CD4-positive, alpha-beta T cell treated with Interleukin-4 for 4 hours (primary cell): ENCODE data around the gene SUMF2.
"Not testable (repeated sequence)": the region's sequence is repeated elsewhere in the genome, so short reads cannot be mapped to it uniquely, and the experiment has no call there.

Experiments used
- DNase-seq: peaks from one replicate; pipeline ENCODE4 v3.0.0-alpha.2; 2020

The SUMF2 gene

DNA sequence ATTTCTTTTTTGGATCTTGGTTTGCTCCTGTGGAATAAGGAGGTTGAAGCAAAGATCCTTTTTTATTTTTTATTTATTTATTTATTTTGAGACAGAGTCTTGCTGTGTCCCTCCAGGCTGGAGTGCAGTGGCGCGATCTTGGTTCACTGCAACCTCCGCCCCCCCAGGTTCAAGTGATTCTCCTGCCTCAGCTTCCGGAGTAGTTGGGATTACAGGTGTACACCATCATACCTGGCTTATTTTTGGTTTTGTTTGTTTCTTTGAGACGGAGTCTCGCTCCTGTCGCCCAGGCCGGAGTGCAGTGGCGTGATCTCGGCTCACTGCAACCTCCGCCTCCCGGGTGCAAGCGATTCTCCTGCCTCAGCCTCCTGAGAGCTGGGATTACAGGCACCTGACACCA lies 2.3 kb downstream of the SUMF2 start:
- not testable (repeated sequence) for DNase-seq

DNA sequence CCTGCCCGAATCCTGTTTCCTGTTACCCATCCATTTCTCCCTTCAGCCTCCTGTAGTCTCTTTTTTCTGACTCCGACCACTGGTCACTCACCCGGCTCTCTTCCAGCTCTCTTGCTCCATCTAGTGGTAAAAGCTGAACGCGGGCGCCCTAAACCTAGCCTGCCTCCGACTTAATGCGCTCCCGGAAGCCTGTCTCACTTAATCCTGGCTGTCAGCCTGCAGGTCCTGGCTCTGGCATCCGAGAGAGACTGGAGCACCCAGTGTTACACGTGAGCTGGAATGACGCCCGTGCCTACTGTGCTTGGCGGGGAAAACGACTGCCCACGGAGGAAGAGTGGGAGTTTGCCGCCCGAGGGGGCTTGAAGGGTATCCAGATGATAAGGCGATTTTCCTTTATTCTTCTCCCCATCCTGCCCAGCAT lies 10.3 kb downstream of the SUMF2 start:
- DNase-seq: peak; percentile 68

DNA sequence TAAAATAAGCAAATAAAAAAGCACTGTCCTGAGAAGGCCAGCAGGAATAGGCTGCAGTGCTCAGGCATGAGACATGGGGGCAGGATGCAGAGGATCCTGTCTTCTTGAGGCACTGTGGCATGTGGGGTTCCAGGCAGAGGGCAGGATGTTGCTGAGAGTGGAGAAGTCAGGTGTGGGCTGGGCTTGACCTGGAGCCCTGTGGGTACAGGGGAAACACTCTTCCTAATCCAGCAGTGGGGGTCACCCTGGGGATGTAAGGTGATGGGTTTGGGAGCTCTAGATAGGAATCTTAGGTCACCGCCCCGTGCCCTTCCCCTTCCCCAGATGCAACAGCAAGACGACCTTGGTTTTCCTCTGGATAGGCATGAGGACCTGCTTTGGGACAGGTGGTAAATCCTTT lies 13.6 kb downstream of the SUMF2 start:
- DNase-seq: no peak

DNA sequence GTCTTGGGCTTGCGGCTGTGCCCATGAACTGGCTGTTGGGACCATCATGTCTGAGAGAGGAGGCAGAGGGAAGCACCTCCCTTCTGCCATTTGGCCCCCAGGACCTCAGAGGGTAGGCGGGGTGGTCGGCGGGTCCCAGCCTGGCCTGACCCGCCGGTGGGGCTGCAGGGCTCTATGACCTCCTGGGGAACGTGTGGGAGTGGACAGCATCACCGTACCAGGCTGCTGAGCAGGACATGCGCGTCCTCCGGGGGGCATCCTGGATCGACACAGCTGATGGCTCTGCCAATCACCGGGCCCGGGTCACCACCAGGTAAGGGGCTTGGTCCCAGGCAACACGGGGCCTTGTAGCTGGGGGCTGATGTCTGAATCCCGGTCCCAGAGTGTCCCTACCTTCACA lies 14.1 kb downstream of the SUMF2 start:
- no peak for DNase-seq

DNA sequence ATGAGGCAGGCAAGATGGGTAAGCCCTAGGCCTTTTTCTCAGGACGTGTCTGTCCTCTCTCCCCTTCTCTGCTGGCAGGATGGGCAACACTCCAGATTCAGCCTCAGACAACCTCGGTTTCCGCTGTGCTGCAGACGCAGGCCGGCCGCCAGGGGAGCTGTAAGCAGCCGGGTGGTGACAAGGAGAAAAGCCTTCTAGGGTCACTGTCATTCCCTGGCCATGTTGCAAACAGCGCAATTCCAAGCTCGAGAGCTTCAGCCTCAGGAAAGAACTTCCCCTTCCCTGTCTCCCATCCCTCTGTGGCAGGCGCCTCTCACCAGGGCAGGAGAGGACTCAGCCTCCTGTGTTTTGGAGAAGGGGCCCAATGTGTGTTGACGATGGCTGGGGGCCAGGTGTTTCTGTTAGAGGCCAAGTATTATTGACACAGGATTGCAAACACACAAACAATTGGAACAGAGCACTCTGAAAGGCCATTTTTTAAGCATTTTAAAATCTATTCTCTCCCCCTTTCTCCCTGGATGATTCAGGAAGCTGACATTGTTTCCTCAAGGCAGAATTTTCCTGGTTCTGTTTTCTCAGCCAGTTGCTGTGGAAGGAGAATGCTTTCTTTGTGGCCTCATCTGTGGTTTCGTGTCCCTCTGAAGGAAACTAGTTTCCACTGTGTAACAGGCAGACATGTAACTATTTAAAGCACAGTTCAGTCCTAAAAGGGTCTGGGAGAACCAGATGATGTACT lies 15.5 kb downstream of the SUMF2 start:
- no peak for DNase-seq

DNA sequence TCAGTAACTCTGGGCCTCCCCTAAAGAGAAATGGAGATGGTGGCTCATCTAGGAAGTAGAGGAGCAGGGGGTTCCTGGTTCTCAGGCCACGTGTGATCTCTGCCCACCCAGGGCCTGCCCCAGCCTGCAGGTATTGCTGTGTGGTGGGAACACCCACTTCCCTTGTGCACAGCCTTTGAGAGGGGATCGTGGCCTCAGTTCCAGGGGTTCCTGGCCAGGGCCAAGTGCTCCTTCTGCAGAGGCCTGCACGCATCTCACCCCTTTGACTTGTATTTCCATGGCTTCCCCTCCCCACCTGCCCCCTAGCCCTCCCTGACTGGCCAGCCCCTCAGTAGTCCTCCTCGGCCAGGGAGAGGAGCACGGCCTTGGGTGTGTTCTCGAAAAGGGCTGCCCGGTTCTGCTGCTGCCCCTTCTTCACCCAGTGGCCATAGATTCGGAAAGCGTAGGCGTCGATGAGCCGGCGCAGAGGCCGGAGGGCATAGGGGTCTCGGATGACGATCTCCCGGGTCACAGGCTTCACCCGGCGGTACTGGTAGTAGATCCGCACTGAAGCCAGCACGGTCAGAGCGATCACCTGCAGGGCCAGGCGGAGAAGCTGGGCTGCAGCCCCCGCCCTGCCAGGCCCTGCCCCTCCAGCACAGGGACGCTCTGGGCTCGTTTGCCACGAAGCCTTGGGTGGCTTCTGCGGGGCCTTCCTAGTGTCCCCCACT lies 16.8 kb downstream of the SUMF2 start:
- DNase-seq: not testable (repeated sequence)

DNA sequence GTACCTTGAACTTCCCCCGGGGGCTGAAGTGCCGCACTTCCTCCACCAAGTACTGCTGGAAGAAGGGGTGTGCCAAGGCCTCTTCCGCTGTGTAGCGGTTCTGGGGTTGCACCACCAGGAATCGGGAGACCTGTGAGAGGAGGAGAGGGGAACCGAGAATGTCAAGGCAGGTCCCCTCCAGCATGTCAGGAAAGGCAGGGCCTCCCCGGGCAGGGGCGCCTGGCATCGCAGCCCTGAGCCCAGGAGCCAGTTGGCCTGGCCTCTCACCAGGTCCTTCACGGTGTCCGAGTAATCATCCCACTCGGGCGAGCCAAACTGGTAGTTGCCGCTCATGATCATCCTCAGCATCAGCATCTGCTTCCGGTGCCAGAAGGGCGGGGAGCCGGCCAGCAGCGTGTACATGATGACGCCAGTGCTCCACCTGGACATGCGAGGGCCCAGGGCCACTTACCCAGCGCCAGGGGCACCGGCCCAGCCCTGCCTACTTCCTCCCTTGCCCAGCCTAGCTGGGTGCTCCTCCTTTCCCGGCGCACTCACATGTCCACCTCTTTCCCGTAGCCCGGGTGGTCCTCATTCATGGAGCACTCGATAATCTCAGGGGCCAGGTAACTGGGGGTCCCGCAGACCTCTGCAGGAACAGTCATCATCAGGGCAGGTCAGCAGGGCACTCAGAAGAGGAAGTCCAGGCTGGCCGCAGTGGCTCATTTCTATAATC lies 17.7 kb downstream of the SUMF2 start:
- no peak for DNase-seq

DNA sequence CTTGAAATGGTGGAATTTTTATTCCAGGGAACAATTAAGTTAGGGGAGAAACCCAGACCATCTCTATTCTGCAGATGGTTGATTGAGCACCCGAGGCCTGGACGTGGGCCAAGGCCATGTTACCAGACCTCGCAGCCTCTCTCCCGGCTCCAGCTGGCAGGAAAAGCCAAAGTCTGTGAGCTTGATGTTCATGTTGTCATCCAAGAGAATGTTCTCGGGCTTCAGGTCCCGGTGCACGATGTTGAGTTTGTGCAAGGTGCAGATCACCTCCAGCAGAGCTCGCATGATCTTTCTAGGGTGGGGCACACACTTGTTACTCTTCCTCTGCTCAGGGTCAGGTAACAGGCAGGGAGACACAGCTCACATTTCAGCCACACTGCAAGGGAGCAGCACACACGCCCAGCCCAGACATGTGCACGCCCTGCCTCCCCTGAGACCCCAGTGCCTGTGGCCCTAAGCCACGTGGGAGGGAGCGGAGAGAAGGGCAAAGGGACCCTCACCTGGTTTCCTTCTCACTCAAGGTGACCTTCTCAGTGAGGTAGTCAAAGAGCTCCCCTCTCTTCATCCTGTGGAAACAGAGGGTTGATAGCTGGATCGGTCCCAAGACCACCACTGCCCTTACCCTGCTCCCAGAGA lies 19.2 kb downstream of the SUMF2 start:
- no peak for DNase-seq

DNA sequence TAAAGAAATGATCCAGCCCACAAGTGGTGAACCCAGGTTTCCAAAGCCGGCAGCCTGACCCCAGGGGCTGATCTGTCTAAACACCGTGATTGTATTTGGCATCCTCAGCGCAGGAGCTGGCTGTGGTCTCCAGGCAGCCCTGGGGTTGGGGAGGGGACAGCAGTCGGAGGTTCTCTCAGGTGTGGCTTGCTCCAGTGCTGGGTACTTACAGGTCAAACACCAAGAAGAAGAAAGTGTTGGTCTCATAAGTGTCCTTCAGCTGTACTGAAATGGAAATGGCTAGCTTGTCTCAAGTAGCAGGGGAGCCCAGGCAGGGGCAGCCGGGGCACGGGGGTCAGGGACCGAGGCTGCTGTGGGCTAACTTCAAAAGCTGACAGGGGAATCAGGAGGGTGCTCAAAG lies 22.7 kb downstream of the SUMF2 start:
- DNase-seq: no peak

DNA sequence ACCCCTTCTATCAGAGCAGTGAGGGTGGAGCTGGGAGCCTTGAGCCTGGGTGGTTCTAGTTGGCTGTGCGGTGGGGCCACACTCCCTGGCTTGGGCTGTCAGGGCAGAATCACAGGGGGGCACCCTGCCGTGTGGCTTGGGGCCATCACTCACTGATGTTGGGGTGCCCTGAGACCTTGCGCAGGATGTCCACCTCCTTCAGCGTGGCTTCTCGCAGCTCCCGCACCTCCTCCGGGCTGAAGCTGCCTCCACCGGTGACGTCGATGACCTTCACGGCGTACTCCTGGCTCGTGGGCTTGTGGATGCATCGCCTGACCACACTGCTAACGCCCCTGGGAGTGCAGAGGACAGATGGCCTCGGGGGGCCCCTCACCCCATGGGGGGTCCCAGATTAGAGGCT lies 23.4 kb downstream of the SUMF2 start:
- DNase-seq: no peak

DNA sequence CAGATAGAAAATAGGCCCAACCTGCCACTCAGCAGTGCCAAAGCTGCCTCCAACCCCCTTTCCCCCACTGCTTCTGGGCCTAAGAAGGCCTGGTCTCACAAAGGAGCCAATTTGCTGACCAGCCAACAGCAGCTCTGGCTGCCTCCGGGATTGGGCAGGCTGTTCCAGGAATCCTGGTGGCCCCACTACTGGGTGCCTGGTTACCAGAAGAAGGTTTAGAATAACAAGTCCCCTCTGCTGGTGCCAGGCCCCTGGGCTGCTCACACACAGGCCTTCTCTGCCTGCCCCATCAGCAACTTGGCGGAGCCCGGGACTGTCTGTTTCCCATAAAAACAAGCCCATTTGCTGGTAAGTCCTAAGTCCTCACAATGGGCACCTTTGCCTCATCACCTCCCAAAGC lies 27.5 kb downstream of the SUMF2 start:
- DNase-seq: no peak

DNA sequence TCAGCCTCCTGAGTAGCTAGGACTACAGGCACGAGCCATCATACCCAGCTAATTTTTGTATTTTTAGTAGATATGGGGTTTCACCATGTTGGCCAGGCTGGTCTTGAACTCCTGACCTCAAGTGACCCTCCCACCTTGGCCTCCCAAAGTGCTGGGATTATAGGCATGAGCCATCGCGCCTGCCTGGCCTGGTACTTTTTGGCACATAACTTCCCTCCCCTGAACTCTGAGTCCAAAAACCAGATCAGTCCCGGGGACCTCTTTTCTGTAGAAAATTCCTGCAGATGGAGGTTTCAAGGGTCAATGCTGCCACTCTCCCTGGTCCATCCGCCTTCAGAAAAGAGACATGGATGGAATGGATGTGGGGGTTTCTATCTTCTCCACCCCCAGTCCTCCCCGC lies 28.3 kb downstream of the SUMF2 start:
- not testable (repeated sequence) for DNase-seq

DNA sequence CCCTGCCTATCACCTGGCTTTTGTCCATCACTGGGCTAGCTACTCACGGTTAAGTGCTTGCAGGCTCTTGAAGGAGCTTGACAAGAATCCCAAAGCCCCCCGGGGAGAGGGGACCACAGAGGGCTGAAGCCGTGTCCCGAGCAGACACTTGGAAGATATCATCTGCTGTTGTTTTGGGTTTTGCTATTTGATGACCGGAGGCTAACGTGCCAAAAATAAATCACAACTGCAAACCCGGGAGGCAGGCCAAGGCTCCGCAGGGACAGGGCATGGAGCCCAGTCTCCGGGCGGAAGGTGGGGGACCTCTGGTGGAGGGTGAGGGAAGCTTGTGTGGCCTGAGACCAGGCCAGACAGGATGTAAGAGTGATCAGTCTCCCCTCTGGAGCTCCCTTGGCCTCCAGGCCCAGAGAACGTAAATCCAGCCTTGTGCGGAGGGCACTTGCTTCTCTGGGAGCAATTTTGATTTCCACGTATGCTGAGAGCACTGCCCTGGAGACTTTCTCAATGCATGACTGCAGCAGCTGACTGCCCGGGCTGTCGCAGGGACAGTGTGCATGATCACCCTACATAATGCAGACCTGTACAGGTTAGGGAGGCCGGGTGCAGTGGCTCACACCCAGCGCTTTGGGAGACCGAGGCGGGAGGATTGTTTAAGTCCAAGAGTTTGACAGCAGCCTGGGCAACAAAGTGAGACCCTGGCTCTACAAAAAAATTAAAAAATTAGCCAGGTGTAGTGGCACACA lies 28.9 kb downstream of the SUMF2 start, which contains the start of gene PHKG1:
TSS of gene PHKG1 (minus strand) at position 164 of the 743 bp plus-strand sequence. CDS start 4,011 bp downstream, outside the sequence.
- no peak for DNase-seq

DNA sequence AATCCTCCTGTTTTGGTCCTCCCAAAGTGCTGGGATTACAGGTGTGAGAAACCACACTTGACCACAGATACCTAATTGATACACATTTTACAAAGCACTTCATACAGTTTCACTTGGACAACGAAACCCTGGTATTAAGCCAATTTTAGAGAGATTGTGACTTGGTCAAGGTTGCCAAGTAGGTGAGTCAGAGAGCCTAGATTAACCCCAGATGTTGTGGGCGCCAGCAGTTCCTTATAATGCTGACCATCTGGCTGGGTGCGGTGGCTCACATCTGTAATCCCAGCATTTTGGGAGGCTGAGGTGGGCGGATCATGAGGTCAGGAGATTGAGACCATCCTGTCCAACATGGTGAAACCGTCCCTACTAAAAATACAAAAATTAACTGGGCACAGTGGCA lies 33.6 kb downstream of the SUMF2 start:
- DNase-seq: no peak

DNA sequence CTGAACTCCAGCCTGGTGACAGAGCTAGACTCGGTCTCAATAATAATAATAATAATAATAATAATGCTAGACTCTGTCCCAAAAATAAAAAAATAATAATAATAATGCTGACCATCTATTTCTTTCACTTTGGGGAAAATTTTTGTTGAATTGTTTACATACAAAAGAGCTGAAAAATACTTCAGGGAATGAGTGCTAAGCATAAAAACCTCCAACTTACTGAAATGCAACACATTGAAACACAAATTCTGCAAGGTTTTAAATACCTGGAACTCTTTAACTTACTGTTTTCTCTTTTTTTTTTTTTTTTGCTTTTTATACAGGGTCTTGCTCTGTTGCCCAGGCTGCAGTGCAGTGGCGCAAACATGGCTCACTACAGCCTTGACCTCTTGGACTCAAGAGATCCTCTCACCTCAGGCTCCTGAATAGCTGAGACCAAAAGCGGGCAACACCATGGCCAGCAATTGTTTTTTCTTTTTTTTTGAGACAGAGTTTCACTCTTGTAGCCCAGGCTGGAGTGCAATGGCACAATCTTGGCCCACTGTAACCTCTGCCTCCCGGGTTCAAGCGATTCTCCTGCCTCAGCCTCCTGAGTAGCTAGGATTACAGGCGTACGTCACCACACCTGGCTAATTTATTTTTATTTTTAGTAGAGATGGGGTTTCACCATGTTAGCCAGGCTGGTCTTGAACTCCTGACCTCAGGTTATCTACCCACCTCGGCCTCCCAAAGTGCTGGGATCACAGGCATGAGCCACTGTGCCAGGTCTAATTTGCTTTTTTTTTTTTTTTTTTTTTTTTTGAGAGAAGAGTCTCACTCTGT lies 34.3 kb downstream of the SUMF2 start:
- DNase-seq: not testable (repeated sequence)

DNA sequence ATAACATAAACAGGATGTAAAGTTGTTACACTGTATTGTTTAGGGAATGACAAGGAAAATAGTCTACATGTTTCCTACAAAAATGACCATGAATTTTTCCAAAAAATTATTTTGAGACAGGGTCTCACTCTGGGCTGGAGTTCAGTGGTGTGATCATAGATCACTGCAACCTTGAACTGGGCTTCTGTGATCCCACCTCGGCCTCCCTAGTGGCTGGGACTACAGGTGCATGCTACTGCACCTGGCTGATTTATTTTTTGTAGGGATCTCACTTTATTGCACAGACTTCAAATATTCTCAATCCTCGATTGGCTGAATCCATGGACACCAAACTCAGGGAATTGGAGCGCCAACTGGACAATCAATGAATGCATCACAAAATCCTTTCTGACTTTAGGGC lies 35.6 kb downstream of the SUMF2 start:
- no peak for DNase-seq

DNA sequence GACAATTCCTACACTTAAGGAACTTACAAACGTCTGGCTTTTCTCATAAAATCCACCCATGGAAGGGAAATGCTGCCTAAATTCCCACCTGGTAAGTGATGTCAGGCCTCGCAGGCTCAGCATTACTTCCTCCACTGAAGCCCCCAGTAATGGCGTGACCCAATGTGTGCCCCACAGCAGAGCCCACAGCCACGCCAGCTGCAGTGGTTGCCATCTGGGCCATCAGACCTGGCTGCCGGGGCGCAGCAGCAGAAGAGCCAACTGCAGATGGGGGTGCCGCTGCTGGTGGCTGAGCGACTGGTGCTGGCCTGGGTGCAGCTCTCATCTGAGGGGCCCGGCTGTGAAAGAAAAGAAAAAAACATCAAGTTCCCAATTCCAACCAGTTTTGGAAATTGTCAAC lies 40.1 kb downstream of the SUMF2 start:
- not testable (repeated sequence) for DNase-seq

DNA sequence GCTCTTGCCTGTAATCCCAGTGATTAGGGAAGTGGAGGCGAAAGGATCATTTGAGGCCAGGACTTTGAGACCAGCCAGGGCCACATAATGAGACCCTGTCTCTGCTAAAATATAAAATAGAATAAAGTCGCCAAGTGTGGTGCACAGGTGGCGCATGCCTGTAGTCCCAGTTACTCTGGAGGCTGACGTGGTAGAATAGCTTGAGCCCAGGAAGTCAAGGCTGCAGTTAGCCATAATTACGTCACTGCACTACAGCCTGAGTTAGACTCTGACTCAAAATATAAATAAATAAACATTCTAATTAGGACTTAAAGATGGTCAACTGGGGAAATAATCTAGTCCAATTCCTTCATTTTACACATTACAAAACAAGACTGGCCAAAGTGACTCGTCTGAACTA lies 41.4 kb downstream of the SUMF2 start:
- DNase-seq: peak; percentile 39

DNA sequence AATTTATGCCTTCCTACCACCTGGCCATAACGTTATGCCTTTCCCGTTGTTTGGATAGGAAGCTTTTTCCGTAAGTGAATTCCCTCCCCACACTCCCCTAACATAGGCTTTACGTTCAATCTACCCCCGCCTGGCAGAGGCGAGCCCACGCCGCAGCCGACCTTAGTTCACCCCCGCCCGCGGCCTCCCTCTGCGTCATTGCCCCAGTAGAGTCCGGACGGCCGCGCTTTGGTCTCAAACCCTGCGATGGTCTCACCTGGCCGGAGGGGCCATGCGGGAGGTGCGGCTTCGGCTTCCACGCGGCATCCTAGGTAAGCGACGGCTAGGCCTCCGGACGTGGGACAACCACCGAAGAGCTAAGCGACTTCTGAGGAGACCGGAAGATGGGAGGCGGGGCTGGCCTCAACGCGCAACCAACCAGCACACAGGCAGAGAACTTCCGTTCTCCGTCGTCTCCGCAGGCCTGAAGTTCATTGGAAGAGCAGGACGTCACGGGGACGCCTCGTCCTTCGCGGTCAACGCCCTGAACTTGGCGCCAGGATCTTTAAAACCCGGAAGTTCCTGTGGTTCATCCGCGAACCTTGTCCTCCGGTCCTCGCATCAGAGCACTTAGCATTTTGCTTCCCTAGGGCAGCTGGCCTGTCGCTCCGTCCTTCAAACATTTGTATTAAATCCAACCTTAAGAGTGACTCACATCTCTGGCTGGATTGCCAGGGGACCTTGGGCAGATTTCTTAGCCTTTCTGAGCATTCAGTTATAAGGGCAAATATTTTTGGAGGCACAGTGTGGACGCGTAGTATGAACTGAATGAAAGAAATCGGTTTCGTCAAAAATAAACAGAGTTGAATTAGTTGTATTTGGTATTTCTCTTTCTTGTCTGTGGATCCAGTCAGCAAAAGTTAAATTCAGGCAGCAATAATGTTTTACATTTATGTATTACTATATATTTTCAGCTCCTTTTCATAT lies 42.3 kb downstream of the SUMF2 start, which contains the start of gene CHCHD2:
TSS of gene CHCHD2 (minus strand) at position 369 of the 966 bp plus-strand sequence. CDS start at position 306, 63 bp downstream.
- DNase-seq: peak; percentile 96

DNA sequence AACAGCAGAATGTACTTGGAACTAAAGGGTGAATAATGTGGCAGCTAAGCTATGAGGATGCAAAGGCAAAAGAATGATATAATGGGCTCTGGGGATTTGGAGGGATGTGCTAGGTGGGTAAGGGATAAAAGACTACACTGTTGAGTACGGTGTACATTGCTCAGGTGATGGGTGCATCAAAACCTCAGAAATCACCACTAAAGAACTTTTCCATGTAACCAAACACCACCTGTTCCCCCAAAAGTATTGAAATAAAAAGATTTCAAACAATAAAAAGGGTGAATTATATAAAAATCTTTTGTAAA lies 43.8 kb downstream of the SUMF2 start:
- DNase-seq: no peak
